Activated T-helper 1 cell treated with Interleukin-2 at 50 U/mL for 16 hours (primary cell): ENCODE data around the gene ERN2.
A peak's percentile ranks its signal among the peaks of the same experiment; 100 is the strongest.

Experiments
- DNase-seq: peaks from one replicate; pipeline ENCODE4 v3.0.0-alpha.2; 2020; ENCODE audit warnings: low read depth

ERN2 gene

DNA sequence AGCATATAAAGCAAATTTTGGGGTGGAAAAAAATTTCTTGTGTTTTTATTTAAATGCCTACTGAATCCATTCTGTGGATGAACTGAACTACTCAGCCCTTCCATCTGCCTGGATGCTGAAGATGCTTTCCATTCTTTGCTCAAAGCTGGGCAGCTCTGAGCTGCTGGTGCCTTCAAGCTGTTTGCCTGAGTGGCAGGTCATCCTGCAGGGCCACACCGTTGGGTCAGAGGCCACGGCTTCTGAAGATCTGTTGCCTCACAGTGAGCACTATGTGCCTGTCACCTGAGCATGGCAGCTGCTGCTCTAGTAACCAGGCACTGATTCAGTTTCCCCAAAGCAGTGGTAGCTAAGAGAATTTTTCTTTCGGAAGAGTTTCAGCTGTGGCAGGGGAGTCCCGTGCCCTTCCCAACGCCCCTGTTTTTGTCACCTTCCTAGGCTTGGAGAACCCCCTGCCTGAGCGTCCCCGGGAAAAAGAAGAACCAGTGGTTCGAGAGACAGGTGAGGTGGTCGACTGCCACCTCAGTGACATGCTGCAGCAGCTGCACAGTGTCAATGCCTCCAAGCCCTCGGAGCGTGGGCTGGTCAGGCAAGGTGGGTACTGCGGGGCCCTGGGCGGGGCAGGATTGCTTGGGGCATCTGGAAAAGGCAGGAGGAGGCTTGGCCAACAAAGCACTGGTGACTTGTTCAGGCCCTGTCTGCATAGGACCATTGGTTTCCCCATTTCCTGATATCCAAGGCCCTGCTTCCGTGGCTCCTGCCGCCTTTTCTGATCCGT lies 25.8 kb downstream of the ERN2 start:
- no peak for DNase-seq

DNA sequence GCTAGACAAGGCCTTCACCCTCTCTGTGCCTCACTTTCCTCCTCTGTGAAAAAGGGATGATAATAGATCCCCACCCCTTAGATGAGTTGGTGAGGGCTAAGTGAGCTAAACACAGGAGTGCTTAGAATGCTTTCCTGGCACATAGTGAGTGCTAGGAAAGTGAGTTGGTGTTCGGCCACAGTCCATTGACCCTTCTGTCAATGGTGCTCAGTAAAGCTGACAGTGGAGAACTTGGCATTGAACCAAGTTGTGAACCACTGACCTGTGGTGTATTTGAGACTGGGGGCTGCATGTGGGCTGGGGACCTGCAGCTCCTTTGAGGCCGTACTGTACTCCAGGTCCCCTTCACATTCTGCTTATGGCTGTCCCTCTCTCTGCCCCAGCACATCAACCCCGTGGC lies 29.5 kb downstream of the ERN2 start:
- DNase-seq: no peak

- DNase-seq: no peak
Observed at GRCh38 chr16:23682181-23682580, 30.8 kb downstream of the ERN2 start.

GRCh38 chr16:23679986-23680336 lies 33.1 kb downstream of the ERN2 start:
- no peak for DNase-seq

DNA sequence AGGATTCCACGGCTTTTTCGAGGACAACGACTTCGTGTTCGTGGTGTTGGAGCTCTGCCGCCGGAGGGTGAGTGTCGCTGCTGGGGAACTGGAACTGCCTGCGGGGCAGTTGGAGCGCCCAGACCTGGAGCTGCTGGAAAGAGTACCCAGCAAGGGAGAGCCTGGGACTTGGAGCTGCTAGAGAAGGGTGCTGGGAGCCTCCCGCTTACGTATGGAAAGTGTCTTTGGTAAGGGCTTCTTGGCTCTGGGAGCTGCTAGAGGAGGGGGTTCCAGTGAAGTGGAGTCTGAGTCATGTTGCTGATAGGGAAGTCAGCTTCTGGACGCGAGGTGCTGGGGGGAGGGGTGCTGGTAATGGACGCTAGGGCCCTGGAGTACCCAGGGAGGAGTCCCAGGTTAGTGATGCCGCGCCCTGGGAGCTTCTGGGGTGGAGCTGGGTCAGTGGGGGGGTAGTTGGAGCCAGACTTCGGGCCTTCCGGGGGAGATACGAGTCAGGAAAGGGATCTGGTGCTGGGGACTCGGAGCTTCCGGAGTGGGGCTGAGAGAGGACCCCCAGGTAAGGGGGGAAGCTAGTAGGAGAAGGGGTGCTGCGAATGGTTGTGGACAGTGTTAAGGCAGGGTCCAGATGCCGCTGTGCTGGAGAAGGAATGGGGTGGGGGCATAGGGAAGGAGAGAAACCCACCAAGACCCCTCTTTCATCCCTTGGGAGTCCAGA lies 33.6 kb downstream of the ERN2 start:
- DNase-seq: no peak

DNA sequence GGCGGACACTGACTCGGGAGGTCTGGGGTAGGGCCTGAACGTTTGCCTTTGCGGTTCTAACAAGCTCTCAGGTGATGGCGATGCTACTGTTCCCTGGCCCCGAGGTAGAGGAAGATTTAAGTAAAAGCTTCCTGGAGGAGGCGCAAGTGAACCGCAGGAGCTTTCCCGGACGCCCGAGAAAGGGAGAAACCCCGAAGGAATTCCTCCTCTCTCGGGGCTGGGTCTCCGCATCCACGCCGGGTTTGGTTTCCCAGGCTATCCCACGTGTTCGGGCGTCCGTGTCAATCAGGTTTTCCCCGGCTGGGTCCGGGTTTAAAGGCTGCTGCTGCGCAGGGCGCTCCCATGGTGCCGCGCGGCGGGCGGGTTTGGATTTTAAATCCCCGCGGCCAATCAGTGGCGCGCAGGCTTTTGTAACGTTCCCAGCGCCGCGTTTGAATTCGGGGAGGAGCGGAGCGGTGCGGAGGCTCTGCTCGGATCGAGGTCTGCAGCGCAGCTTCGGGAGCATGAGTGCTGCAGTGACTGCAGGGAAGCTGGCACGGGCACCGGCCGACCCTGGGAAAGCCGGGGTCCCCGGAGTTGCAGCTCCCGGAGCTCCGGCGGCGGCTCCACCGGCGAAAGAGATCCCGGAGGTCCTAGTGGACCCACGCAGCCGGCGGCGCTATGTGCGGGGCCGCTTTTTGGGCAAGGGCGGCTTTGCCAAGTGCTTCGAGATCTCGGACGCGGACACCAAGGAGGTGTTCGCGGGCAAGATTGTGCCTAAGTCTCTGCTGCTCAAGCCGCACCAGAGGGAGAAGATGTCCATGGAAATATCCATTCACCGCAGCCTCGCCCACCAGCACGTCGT lies 34.4 kb downstream of the ERN2 start, which contains the start of gene PLK1:
Gene PLK1 (plus strand): TSS at position 460 of the 844 bp plus-strand sequence. CDS start 44 bp downstream, at position 504.
- DNase-seq: peak; percentile 46

GRCh38 chr16:23676924-23677480 lies 36.0 kb downstream of the ERN2 start:
- DNase-seq: no peak

DNA sequence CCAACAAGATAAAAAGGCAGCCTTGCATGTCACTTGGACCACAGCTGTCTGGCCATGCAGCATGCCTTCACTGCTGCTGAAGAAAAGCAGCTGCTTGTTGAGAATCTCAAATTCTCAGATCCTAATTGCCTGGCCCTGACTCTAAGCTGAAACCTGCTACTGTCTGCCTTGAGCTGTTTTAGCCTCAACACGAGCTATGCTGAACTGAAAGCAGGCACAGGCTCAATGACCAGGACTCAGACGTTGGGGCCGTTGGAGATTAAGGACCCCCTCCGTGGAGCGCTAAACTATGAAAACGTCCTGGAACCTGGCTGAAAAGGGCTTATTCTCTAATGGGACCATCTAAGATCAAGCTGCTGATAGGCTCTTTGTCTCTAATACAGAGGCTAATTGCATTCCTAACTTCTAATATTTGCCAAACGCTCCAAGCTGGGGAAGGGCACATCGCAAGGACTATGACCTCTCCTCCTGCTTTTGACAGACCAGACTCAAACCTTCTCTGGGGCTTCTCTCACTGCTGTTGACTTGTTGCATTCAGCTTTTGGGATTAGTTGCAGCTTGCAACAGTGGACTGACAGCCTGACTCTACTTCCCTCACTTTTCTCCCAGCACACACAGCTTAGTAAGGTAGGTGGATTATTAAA lies 38.9 kb downstream of the ERN2 start:
- DNase-seq: no peak

DNA sequence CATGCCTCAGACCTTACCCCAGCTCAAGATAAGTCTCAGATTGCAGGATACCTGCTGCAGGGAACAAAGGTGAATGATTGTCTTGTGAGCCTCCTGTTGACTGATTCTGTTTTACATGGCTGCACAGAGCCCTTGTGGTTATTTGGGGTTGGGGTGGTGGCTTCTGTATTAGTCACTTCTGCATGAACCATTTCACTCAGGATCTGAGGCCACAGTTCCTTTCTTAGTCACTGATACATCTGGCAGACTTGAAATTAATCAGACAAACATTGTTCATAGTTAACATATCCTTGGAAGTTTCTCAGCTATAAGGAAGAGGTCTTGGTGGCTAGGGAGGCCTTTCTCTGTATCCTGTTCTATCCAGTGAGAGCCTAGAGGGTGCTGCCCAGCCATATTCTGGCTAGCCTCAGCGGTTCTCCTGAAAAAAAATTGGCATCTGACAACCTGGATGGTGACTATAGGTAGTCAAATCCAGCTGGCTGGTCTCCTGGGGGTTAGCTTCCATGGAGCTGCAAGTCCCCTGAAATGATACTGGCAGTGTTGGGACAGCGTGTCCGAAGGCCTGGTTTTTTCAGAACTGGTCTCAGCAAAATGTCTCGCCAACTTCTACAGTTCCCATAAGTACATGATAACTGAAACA lies 42.8 kb downstream of the ERN2 start:
- DNase-seq: no peak

DNA sequence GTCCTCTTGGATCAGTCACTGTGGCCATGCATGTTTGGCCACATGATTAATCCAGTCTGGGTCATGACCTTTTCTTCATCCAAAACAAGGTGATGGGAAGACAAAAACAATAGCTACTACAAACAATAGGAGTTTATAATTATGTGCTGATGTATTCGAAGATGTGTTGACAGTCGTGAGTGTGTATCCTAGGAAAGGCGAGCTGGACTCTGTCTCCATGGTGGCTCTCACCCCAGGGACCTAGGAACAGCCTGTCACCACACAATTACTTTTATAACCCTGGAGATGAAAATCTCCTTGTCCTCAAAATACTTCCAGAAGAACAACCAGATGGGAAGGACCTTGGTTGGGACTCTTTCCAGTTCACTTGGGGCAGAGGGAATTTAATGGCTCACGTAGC lies 44.1 kb downstream of the ERN2 start:
- DNase-seq: no peak

- no peak for DNase-seq
Observed at GRCh38 chr16:23668225-23668624, 44.8 kb downstream of the ERN2 start.

DNA sequence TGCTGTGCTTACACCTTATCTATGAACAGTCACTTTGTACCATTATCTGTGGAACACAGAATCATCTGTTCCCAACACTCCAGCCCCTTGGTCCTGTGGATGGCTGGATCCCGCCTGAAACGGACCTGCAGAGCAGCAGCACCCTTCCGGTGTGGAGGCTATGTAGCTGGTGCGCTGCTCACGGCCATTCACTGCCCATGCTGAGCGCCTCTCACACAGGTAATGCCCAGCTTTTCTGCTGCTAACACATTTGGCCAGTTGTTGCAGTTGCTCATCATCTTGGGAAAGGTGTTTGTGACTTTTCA lies 45.7 kb downstream of the ERN2 start:
- no peak for DNase-seq

DNA sequence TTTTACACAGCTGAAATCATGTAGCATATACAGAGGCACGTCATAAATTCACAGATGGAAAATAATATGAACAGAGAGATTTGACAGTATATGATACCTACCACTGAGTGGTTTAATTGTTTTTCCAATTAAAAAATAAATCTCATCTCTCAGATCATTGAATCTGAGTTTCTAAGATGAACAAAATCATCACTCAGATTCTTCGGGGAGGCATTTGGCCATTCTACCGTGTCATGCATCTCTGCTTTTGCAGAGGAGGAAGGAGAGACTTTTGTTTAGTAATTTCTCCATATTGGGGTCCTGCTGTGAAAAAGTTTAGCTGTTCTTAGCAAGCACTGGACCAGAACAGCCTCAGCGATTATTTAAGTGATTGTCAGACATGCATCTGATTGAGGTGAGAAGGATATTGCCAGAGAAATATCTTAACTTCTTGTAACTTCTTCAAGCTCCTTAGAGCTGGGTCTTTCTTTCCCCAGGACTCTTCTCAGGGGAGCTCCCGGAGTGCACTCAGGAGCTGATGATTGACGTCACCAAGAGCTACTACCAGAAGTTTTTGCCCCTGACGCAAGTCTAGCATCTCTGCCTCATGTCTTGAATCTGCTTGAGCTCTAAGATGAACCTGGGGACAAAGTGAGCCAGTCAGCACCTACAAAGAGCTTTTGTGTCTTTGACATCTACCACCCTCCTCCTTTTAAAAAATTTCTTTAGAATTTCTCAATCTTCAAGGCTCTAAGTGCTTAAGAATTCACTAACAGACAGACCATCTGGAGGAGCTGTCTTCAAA lies 46.3 kb downstream of the ERN2 start:
- DNase-seq: no peak

DNA sequence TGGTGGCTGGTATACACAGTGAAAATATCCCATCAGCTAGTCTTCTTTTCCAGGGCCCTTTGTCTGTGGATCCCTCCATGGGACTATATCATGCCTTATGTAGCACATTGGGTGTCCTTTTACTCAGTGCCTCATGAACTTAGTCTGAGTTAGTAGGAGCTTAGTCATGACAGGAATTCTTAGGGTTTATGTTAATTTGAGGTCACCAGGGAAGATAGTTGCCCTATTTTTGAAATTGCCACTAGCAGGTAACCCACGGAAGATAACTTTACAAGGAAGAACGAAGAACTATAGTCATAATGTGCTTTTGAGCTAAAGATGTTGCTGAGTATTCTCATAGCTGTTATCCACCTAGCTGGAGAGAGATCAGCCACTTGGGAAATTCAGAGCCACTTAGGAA lies 49.1 kb downstream of the ERN2 start:
- DNase-seq: no peak

DNA sequence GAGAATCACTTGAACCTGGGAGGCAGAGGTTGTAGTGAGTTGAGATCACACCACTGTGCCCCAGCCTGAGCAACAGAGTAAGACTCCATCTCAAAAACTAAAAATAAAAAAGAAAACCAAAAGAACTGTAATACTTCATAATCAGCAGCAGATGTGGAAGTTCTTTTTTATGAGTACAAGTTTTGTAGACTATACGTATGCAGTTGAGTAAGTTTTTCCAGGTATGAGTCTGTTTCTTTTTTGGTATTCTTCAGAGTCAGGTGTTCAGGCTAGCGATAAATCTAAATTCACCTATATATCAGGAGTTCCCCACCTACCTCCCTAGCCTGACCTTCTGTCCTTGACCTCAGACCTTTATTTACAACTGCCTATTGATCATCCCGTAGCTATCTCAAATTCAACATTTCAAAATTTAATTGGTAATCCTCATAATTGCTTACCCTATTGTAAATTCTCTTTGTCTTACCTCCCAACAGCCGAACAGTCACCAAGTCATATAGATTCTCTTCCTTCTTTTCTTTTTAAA lies 61.0 kb downstream of the ERN2 start:
- DNase-seq: no peak

- DNase-seq: no peak
Observed at GRCh38 chr16:23650674-23651416, 62.2 kb downstream of the ERN2 start.

DNA sequence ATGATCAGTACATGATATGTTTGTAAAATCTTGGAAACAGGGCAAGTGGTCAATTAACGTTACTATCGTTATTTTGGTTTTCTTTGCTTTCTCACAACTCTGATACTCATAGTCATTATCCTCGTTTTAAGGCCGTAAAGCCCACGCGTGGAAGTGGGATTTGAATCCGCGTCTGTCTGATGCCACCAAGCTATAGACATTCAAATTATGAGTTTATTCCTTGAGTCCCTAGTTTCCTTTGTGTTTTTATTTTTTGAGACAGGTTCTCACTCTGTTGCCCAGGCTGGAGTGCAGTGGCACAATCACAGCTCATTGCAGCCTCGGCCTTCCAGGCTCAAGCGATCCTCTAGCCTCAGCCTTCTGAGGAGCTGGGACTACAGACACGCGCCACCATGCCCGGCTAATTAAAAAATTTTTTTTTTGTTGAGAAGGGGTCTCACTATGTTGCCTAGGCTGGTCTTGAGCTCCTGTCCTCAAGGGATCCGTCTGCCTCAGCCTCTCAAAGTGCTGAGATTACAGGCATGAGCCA lies 70.7 kb downstream of the ERN2 start:
- DNase-seq: no peak

DNA sequence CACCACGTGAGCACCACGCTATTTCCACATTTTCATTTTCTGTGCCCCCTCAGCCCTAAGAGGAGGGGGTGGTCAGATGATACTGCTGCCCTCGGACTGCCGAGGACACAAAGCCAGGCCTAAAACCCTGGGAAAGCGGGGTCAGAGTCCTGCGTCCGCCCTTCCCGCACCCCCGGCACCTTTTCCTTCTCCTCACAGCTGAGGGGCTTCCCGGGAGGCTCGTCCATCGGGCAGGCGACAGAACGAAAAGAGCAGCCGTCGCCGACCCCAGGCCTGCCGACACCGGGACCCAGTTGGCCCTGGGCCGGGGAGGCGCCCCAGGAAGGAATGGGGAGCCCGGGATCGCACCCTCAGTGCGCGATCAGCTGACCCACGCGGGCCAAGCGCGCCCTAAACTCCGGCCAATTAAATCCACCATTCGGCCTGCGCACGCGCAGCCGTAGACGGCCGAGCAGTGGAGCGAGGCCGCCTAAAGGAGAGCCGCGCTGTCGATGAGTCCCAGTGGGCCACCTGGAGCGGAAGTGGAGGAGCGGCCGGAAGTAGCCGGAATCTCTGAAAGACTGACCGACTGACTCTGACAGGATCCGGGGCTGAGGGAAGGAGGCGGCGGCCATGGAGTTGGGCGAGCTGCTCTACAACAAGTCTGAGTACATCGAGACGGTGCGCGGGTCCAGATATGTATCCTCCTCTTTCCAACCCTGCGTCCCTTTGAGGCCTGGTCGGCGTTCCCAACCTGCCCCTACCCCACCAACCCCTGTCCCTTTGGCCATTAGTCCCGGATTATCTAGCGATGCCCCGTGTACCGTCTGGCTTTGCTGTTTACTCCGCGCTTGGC lies 71.9 kb downstream of the ERN2 start, which contains the start of the genes DCTN5 and PALB2:
Gene DCTN5 (plus strand): TSS at position 536 of the 835 bp plus-strand sequence. CDS start 77 bp downstream, at position 613.
Gene PALB2 (minus strand): TSS at position 380 of the 835 bp plus-strand sequence. CDS start 153 bp downstream, at position 227.
- DNase-seq: peak; percentile 75
